ENCODE data around the gene UBE2L3.
"Not testable (repeated sequence)": the region's sequence is repeated elsewhere in the genome, so short reads cannot be mapped to it uniquely, and the experiment has no call there.

The UBE2L3 gene

GRCh38 chr22:21590809-21591641 is 23.5 kb downstream of the UBE2L3 start:
- Histone ChIP-seq H3K27me3 (ENCODE audit: control insufficient read depth, insufficient read depth, low read length, poor library complexity, severe bottlenecking) (no peaks in the 10 kb centered on the region), H3K4me3 (ENCODE audit: insufficient read depth, low read depth, low read length) (no peak overlapping the region), H3K4me1 (ENCODE audit: control insufficient read depth, insufficient read depth, low read length) (no peaks in the 10 kb centered on the region), H3K36me3 (ENCODE audit: control insufficient read depth, insufficient read depth, low read length) (peaks cover 18% of the 10 kb centered on the region), H3K27ac (ENCODE audit: insufficient read depth, low read depth, low read length, poor library complexity, severe bottlenecking) (no peak overlapping the region), H3K9me3 (ENCODE audit: control insufficient read depth, low read length) (no peaks in the 10 kb centered on the region)
- WGBS, 2 experiments = 93 to 94% methylated on average over 9 of the region's 9 CpGs

GRCh38 chr22:21591695-21592094 is 24.2 kb downstream of the UBE2L3 start:
- Histone ChIP-seq H3K4me1 (ENCODE audit: control insufficient read depth, insufficient read depth, low read length) (no peaks in the 10 kb centered on the region), H3K36me3 (ENCODE audit: control insufficient read depth, insufficient read depth, low read length) (peaks cover 21% of the 10 kb centered on the region), H3K27me3 (ENCODE audit: control insufficient read depth, insufficient read depth, low read length, poor library complexity, severe bottlenecking) (no peaks in the 10 kb centered on the region), H3K27ac (ENCODE audit: insufficient read depth, low read depth, low read length, poor library complexity, severe bottlenecking) (no peak overlapping the region), H3K9me3 (ENCODE audit: control insufficient read depth, low read length) (no peaks in the 10 kb centered on the region), H3K4me3 (ENCODE audit: insufficient read depth, low read depth, low read length) (no peak overlapping the region)
- 96% methylated on average over 9 of the region's 9 CpGs for WGBS, 2 experiments

- Histone ChIP-seq H3K27ac (ENCODE audit: insufficient read depth, low read depth, low read length, poor library complexity, severe bottlenecking) (no peak overlapping the region), H3K9me3 (ENCODE audit: control insufficient read depth, low read length) (no peaks in the 10 kb centered on the region), H3K27me3 (ENCODE audit: control insufficient read depth, insufficient read depth, low read length, poor library complexity, severe bottlenecking) (no peaks in the 10 kb centered on the region), H3K4me3 (ENCODE audit: insufficient read depth, low read depth, low read length) (no peak overlapping the region), H3K36me3 (ENCODE audit: control insufficient read depth, insufficient read depth, low read length) (peaks cover 24% of the 10 kb centered on the region), H3K4me1 (ENCODE audit: control insufficient read depth, insufficient read depth, low read length) (no peaks in the 10 kb centered on the region)
- WGBS, 2 experiments = 95 to 96% methylated on average over 3 of the region's 3 CpGs
Observed at GRCh38 chr22:21592422-21592821, 24.9 kb downstream of the UBE2L3 start.

- WGBS, 2 experiments = 87 to 90% methylated on average over 11 of the region's 11 CpGs
- no peak overlapping the region for H3K4me3 ChIP-seq (ENCODE audit: insufficient read depth, low read depth, low read length)
- peaks cover 24% of the 10 kb centered on the region for H3K36me3 ChIP-seq (ENCODE audit: control insufficient read depth, insufficient read depth, low read length)
- no peaks in the 10 kb centered on the region for H3K27me3 ChIP-seq (ENCODE audit: control insufficient read depth, insufficient read depth, low read length, poor library complexity, severe bottlenecking)
- H3K27ac ChIP-seq (ENCODE audit: insufficient read depth, low read depth, low read length, poor library complexity, severe bottlenecking) = no peak overlapping the region
- H3K9me3 ChIP-seq (ENCODE audit: control insufficient read depth, low read length) = no peaks in the 10 kb centered on the region
- H3K4me1 ChIP-seq (ENCODE audit: control insufficient read depth, insufficient read depth, low read length) = no peaks in the 10 kb centered on the region
Observed at GRCh38 chr22:21593406-21594232, 26.1 kb downstream of the UBE2L3 start.

- Histone ChIP-seq H3K27ac (ENCODE audit: insufficient read depth, low read depth, low read length, poor library complexity, severe bottlenecking) (no peak overlapping the region), H3K4me3 (ENCODE audit: insufficient read depth, low read depth, low read length) (no peak overlapping the region), H3K27me3 (ENCODE audit: control insufficient read depth, insufficient read depth, low read length, poor library complexity, severe bottlenecking) (no peaks in the 10 kb centered on the region), H3K36me3 (ENCODE audit: control insufficient read depth, insufficient read depth, low read length) (peaks cover 24% of the 10 kb centered on the region), H3K4me1 (ENCODE audit: control insufficient read depth, insufficient read depth, low read length) (no peaks in the 10 kb centered on the region), H3K9me3 (ENCODE audit: control insufficient read depth, low read length) (no peaks in the 10 kb centered on the region)
- WGBS, 2 experiments = 94% methylated on average over 5 of the region's 5 CpGs
Observed at GRCh38 chr22:21594865-21595452, 27.4 kb downstream of the UBE2L3 start.

- not testable (repeated sequence) for H3K4me3 ChIP-seq (ENCODE audit: insufficient read depth, low read depth, low read length); H3K27me3 ChIP-seq (ENCODE audit: control insufficient read depth, insufficient read depth, low read length, poor library complexity, severe bottlenecking); H3K9me3 ChIP-seq (ENCODE audit: control insufficient read depth, low read length); H3K27ac ChIP-seq (ENCODE audit: insufficient read depth, low read depth, low read length, poor library complexity, severe bottlenecking); H3K4me1 ChIP-seq (ENCODE audit: control insufficient read depth, insufficient read depth, low read length)
- whole genome bisulfite sequencing, 2 experiments = 94 to 97% methylated on average over 12 to 13 of the region's 13 CpGs
- peaks cover 24% of the 10 kb centered on the region for H3K36me3 ChIP-seq (ENCODE audit: control insufficient read depth, insufficient read depth, low read length)
Observed at GRCh38 chr22:21596356-21597135, 29.0 kb downstream of the UBE2L3 start.

- Histone ChIP-seq H3K27ac (ENCODE audit: insufficient read depth, low read depth, low read length, poor library complexity, severe bottlenecking) (no peak overlapping the region), H3K4me1 (ENCODE audit: control insufficient read depth, insufficient read depth, low read length) (no peaks in the 10 kb centered on the region), H3K4me3 (ENCODE audit: insufficient read depth, low read depth, low read length) (no peak overlapping the region), H3K27me3 (ENCODE audit: control insufficient read depth, insufficient read depth, low read length, poor library complexity, severe bottlenecking) (no peaks in the 10 kb centered on the region), H3K9me3 (ENCODE audit: control insufficient read depth, low read length) (no peaks in the 10 kb centered on the region), H3K36me3 (ENCODE audit: control insufficient read depth, insufficient read depth, low read length) (peaks cover 21% of the 10 kb centered on the region)
- 85% methylated on average over 2 of the region's 3 CpGs; no CpG with 5 or more reads in 1 of the 2 experiments for WGBS, 2 experiments
Observed at GRCh38 chr22:21598302-21598701, 30.8 kb downstream of the UBE2L3 start.

- no peaks in the 10 kb centered on the region for H3K27me3 ChIP-seq (ENCODE audit: control insufficient read depth, insufficient read depth, low read length, poor library complexity, severe bottlenecking)
- no peaks in the 10 kb centered on the region for H3K4me1 ChIP-seq (ENCODE audit: control insufficient read depth, insufficient read depth, low read length)
- 90 to 91% methylated on average over 6 of the region's 6 CpGs for WGBS, 2 experiments
- no peak overlapping the region for H3K4me3 ChIP-seq (ENCODE audit: insufficient read depth, low read depth, low read length)
- no peaks in the 10 kb centered on the region for H3K9me3 ChIP-seq (ENCODE audit: control insufficient read depth, low read length)
- no peak overlapping the region for H3K27ac ChIP-seq (ENCODE audit: insufficient read depth, low read depth, low read length, poor library complexity, severe bottlenecking)
- peaks cover 16% of the 10 kb centered on the region for H3K36me3 ChIP-seq (ENCODE audit: control insufficient read depth, insufficient read depth, low read length)
Observed at GRCh38 chr22:21599053-21599893, 31.8 kb downstream of the UBE2L3 start.

GRCh38 chr22:21602579-21602978 is 35.1 kb downstream of the UBE2L3 start:
- Histone ChIP-seq H3K9me3 (ENCODE audit: control insufficient read depth, low read length) (no peaks in the 10 kb centered on the region), H3K4me1 (ENCODE audit: control insufficient read depth, insufficient read depth, low read length) (no peaks in the 10 kb centered on the region), H3K4me3 (ENCODE audit: insufficient read depth, low read depth, low read length) (no peak overlapping the region), H3K27me3 (ENCODE audit: control insufficient read depth, insufficient read depth, low read length, poor library complexity, severe bottlenecking) (no peaks in the 10 kb centered on the region), H3K27ac (ENCODE audit: insufficient read depth, low read depth, low read length, poor library complexity, severe bottlenecking) (no peak overlapping the region), H3K36me3 (ENCODE audit: control insufficient read depth, insufficient read depth, low read length) (no peaks in the 10 kb centered on the region)
- 95% methylated on average over 6 of the region's 6 CpGs for WGBS, 2 experiments
